Gastrocnemius medialis (tissue), 4 donors: ENCODE measurements around the gene ZC3H12C.

Source experiments
- CTCF ChIP-seq, 5 experiments: fragments of 450-650 bp in 3 of 5; fragments of 200-600 bp in 2 of 5; sonication (generic) in 2 of 5; IDR thresholded peaks in 4 of 5; conservative IDR thresholded peaks in 1 of 5; 1 replicate in 4 of 5; 2 replicates in 1 of 5; pipeline ENCODE4 v1.5.1; 2016 to 2019; ENCODE audit warnings: antibody characterized with exemption in 5 of 5, mild to moderate bottlenecking in 3 of 5, moderate library complexity in 3 of 5
- POLR2A ChIP-seq, 2 donors: fragments of 450-650 bp; IDR thresholded peaks; one replicate each; pipeline ENCODE4 v1.6.1; 2017; ENCODE audit warnings: antibody characterized with exemption in 2 of 2, mild to moderate bottlenecking in 2 of 2, moderate library complexity in 2 of 2

- no peak for TF ChIP-seq CTCF (IDR thresholded peaks at IDR 0.05 in 4 of 5, conservative IDR thresholded peaks at IDR 0.05 in 1 of 5)
- TF ChIP-seq POLR2A (IDR thresholded peaks at IDR 0.05), result no peak
Observed at GRCh38 chr11:110075105-110075846, 17.9 kb upstream of the ZC3H12C start.
